ENCODE data around the gene PUS7. TPM values are rescaled to one million over a fixed set of nuclear protein-coding genes. Genes with fewer than 3 reads are reported as not detected.
"Not testable (repeated sequence)": the region's sequence is repeated elsewhere in the genome, so short reads cannot be mapped to it uniquely, and the experiment has no call there.

The PUS7 gene
- total and polyA plus RNA-seq, 2 donors from 2014 or later, result 2.6 to 10.6 TPM

- H3K4me3 ChIP-seq (ENCODE audit: low read length in 3 of 3), result no peak overlapping the region
- H3K36me3 ChIP-seq (ENCODE audit: control insufficient read depth in 2 of 3, insufficient read depth in 3 of 3, low read length in 3 of 3), result no peaks in the 10 kb centered on the region
- TF ChIP-seq CTCF (IDR thresholded peaks at IDR 0.05; ENCODE audit: borderline replicate concordance, extremely low read depth, insufficient read depth), result no peak
- no peaks in the 10 kb centered on the region for H3K4me1 ChIP-seq (ENCODE audit: control insufficient read depth in 2 of 3, insufficient read depth in 2 of 3, low read depth in 1 of 3, low read length in 3 of 3)
- intact Hi-C loops (cut with DNase I), result no loop called here
- no peaks in the 10 kb centered on the region for H3K27me3 ChIP-seq (ENCODE audit: control insufficient read depth, insufficient read depth, low read length)
- H3K27ac ChIP-seq (ENCODE audit: low read depth in 2 of 2, low read length in 2 of 2), result no peak overlapping the region
- DNase-seq, result no peak
- FAIRE-seq, result no peak
- no peaks in the 10 kb centered on the region for H3K9me3 ChIP-seq (ENCODE audit: control insufficient read depth in 2 of 3, insufficient read depth in 1 of 3, low read length in 3 of 3)
- no peak overlapping the region for H3K9ac ChIP-seq (ENCODE audit: low read length in 3 of 3)
Observed at GRCh38 chr7:105444342-105444987, 77.6 kb downstream of the PUS7 start.

GRCh38 chr7:105442214-105442613 lies 79.9 kb downstream of the PUS7 start:
- H3K9ac ChIP-seq (ENCODE audit: low read length in 3 of 3); H3K9me3 ChIP-seq (ENCODE audit: control insufficient read depth in 2 of 3, insufficient read depth in 1 of 3, low read length in 3 of 3); H3K27me3 ChIP-seq (ENCODE audit: control insufficient read depth, insufficient read depth, low read length); intact Hi-C loops (cut with DNase I); H3K36me3 ChIP-seq (ENCODE audit: control insufficient read depth in 2 of 3, insufficient read depth in 3 of 3, low read length in 3 of 3); H3K4me3 ChIP-seq (ENCODE audit: low read length in 3 of 3); H3K4me1 ChIP-seq (ENCODE audit: control insufficient read depth in 2 of 3, insufficient read depth in 2 of 3, low read depth in 1 of 3, low read length in 3 of 3); DNase-seq; FAIRE-seq; H3K27ac ChIP-seq (ENCODE audit: low read depth in 2 of 2, low read length in 2 of 2): not testable (repeated sequence)

GRCh38 chr7:105439174-105439893 lies 82.7 kb downstream of the PUS7 start:
- Histone ChIP-seq H3K9me3 (ENCODE audit: control insufficient read depth in 2 of 3, insufficient read depth in 1 of 3, low read length in 3 of 3) (no peaks in the 10 kb centered on the region), H3K27ac (ENCODE audit: low read depth in 2 of 2, low read length in 2 of 2) (no peak overlapping the region), H3K4me3 (ENCODE audit: low read length in 3 of 3) (no peak overlapping the region), H3K36me3 (ENCODE audit: control insufficient read depth in 2 of 3, insufficient read depth in 3 of 3, low read length in 3 of 3) (no peaks in the 10 kb centered on the region), H3K4me1 (ENCODE audit: control insufficient read depth in 2 of 3, insufficient read depth in 2 of 3, low read depth in 1 of 3, low read length in 3 of 3) (no peaks in the 10 kb centered on the region), H3K9ac (ENCODE audit: low read length in 3 of 3) (no peak overlapping the region), H3K27me3 (ENCODE audit: control insufficient read depth, insufficient read depth, low read length) (no peaks in the 10 kb centered on the region)
- FAIRE-seq (no peak), DNase-seq (peak in 1 of 5 donors; percentile 40)
- intact Hi-C loops (cut with DNase I), result no loop called here
- TF ChIP-seq CTCF (IDR thresholded peaks at IDR 0.05; ENCODE audit: borderline replicate concordance, extremely low read depth, insufficient read depth), result peak; percentile 12

GRCh38 chr7:105438847-105439173 lies 83.3 kb downstream of the PUS7 start:
- H3K27ac ChIP-seq (ENCODE audit: low read depth in 2 of 2, low read length in 2 of 2), result no peak overlapping the region
- peak in 1 of 5 donors; percentile 18 for DNase-seq
- no peak for FAIRE-seq
- no peaks in the 10 kb centered on the region for H3K9me3 ChIP-seq (ENCODE audit: control insufficient read depth in 2 of 3, insufficient read depth in 1 of 3, low read length in 3 of 3)
- no peaks in the 10 kb centered on the region for H3K36me3 ChIP-seq (ENCODE audit: control insufficient read depth in 2 of 3, insufficient read depth in 3 of 3, low read length in 3 of 3)
- TF ChIP-seq CTCF (IDR thresholded peaks at IDR 0.05; ENCODE audit: borderline replicate concordance, extremely low read depth, insufficient read depth), result no peak
- H3K4me3 ChIP-seq (ENCODE audit: low read length in 3 of 3), result no peak overlapping the region
- H3K4me1 ChIP-seq (ENCODE audit: control insufficient read depth in 2 of 3, insufficient read depth in 2 of 3, low read depth in 1 of 3, low read length in 3 of 3), result no peaks in the 10 kb centered on the region
- intact Hi-C loops (cut with DNase I), result no loop called here
- H3K9ac ChIP-seq (ENCODE audit: low read length in 3 of 3), result no peak overlapping the region
- H3K27me3 ChIP-seq (ENCODE audit: control insufficient read depth, insufficient read depth, low read length), result no peaks in the 10 kb centered on the region

Data from kidney (tissue), 14 donors.